ENCODE measurements around the gene PFN1. TPM values are rescaled to one million over a fixed set of nuclear protein-coding genes. Genes with fewer than 3 reads are reported as not detected.

The PFN1 gene
- total RNA-seq, 4 donors from 2014 or later, result 920 to 1,441 (median 1,060) TPM

DNA sequence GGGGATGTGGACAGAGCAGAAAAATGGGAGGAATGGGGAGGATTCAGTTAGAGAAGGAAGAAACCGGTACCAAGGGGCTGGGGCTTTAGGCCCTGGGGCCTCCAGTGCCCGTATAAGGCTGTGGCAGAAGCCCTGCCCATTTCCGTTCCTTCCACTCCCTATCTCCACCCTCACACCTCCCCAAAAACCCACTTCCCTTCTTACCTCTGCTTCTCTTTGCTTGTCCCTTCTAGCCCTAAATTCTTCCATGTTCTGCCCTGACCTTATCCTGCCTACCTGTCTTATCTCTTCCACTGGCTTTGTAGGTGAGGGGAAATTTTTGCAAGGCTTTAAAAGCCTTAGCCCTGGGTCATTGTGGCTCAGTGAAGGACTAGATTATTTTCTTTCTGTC, 4.2 kb downstream of the PFN1 start:
- H3K4me3 ChIP-seq, result no peak overlapping the region
- TF ChIP-seq CTCF (IDR thresholded peaks at IDR 0.05) (no peak), POLR2AphosphoS5 (IDR thresholded peaks at IDR 0.05) (no peak), EP300 (IDR thresholded peaks at IDR 0.05) (no peak), POLR2A (IDR thresholded peaks at IDR 0.05) (no peak)
- 24 to 31% methylated on average over 3 of the region's 3 CpGs for WGBS, 2 donors (ENCODE audit: low coverage in 1 of 2)
- peaks cover 0 to 51% of the 10 kb centered on the region in 2 donors for H3K36me3 ChIP-seq
- no peak for ATAC-seq
- no peaks in the 10 kb centered on the region for H3K9me3 ChIP-seq
- no peaks in the 10 kb centered on the region for H3K27me3 ChIP-seq
- H3K27ac ChIP-seq, result peak overlapping the region in 3 of 4 donors; percentile 96 to 98 (median 98)
- peaks cover 0 to 74% (median 35%) of the 10 kb centered on the region in 3 donors for H3K4me1 ChIP-seq

- H3K4me1 ChIP-seq, result peaks cover 0 to 84% (median 47%) of the 10 kb centered on the region in 3 donors
- H3K27me3 ChIP-seq, result no peaks in the 10 kb centered on the region
- no peak for TF ChIP-seq EP300 (IDR thresholded peaks at IDR 0.05)
- TF ChIP-seq POLR2A (IDR thresholded peaks at IDR 0.05), result no peak
- peak overlapping the region in 3 of 4 donors; percentile 39 to 98 (median 96) for H3K27ac ChIP-seq
- 66 to 69% methylated on average over 7 to 9 of the region's 13 CpGs for WGBS, 2 donors (ENCODE audit: low coverage in 1 of 2)
- peaks cover 0 to 59% of the 10 kb centered on the region in 2 donors for H3K36me3 ChIP-seq
- H3K4me3 ChIP-seq, result no peak overlapping the region
- no peak for ATAC-seq
- no peaks in the 10 kb centered on the region for H3K9me3 ChIP-seq
Measured at GRCh38 chr17:4942760-4943508, 5.4 kb downstream of the PFN1 start.

DNA sequence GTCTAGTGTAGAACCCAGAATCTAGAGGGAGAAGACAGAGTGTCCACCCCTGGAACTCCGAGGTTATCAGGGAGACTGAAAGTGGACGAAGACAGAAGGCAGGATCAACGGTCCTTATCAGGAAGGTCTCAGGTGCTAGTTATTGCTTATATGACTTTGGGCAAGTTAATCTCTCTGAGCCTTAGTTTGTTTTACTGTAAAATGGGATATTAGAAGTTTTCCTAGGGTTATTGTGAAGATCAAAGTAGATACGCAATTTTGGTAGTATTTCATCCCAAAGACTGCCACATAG, 7.1 kb downstream of the PFN1 start:
- H3K4me3 ChIP-seq, result peak overlapping the region; percentile 88 to 89
- peaks cover 0 to 71% of the 10 kb centered on the region in 2 donors for H3K36me3 ChIP-seq
- H3K9me3 ChIP-seq, result no peaks in the 10 kb centered on the region
- H3K27ac ChIP-seq, result peak overlapping the region in 3 of 4 donors; percentile 90 to 96 (median 93)
- no peaks in the 10 kb centered on the region for H3K27me3 ChIP-seq
- WGBS, 2 donors (ENCODE audit: low coverage in 1 of 2), result 30 to 53% methylated on average over 4 of the region's 4 CpGs
- no peak for TF ChIP-seq POLR2A (IDR thresholded peaks at IDR 0.05)
- no peak for TF ChIP-seq POLR2AphosphoS5 (IDR thresholded peaks at IDR 0.05)
- no peak for TF ChIP-seq CTCF (IDR thresholded peaks at IDR 0.05)
- no peak for TF ChIP-seq EP300 (IDR thresholded peaks at IDR 0.05)
- ATAC-seq, result no peak
- H3K4me1 ChIP-seq, result peaks cover 0 to 82% (median 43%) of the 10 kb centered on the region in 3 donors

DNA sequence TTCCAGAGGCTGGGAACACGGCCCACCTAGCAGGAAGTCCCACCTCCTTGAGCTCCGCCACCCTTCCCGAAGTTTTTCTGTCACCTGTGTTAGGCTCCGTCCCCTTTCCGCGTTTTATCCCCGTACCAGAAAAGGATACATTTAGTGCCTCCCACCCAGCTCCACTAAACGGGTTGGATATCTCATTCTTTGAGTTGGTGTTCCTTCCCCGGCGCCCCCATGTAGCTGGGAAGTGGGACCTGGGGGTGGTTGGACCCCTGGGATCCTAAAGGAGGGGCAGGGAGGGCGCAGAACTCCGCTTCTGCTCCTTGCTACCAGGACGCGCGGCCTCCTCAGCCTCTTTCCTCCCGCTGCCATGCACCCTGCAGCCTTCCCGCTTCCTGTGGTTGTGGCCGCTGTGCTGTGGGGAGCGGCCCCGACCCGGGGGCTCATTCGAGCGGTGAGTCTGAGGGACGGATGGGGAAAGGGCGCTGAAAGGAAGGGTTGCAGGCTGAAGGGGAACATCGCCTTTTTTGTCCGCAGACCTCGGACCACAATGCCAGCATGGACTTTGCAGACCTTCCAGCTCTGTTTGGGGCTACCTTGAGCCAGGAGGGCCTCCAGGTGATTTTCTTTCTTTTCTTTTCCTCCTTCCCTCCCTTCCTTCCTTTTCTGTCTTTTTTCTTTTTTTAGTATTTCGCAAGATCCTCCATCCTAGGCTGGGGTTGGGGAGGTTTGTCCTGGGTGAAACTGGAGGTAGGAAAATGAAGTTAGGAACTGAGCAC, 7.6 kb downstream of the PFN1 start:
- H3K9me3 ChIP-seq, result no peaks in the 10 kb centered on the region
- peaks cover 0 to 77% (median 39%) of the 10 kb centered on the region in 3 donors for H3K4me1 ChIP-seq
- ATAC-seq, result peak; percentile 82
- WGBS, 2 donors (ENCODE audit: low coverage in 1 of 2), result 2 to 11% methylated on average over 6 to 22 of the region's 29 CpGs
- no peak for TF ChIP-seq EP300 (IDR thresholded peaks at IDR 0.05)
- no peak for TF ChIP-seq CTCF (IDR thresholded peaks at IDR 0.05)
- TF ChIP-seq POLR2A (IDR thresholded peaks at IDR 0.05), result no peak
- TF ChIP-seq POLR2AphosphoS5 (IDR thresholded peaks at IDR 0.05), result no peak
- peak overlapping the region; percentile 88 to 89 for H3K4me3 ChIP-seq
- H3K27ac ChIP-seq, result peak overlapping the region; percentile 79 to 96 (median 92)
- no peaks in the 10 kb centered on the region for H3K27me3 ChIP-seq
- H3K36me3 ChIP-seq, result peaks cover 0 to 71% of the 10 kb centered on the region in 2 donors

- H3K36me3 ChIP-seq, result peaks cover 0 to 67% of the 10 kb centered on the region in 2 donors
Measured at GRCh38 chr17:4939796-4940554, 8.4 kb downstream of the PFN1 start, which contains the start of the genes RNF167 and SLC25A11. Gene RNF167 (plus strand): TSS chr17:4940268. CDS start chr17:4940910, 642 bp downstream. Gene SLC25A11 (minus strand): TSS chr17:4940046. CDS start chr17:4939910, 136 bp downstream.

More at GRCh38 chr17:4939796-4940554, 8.4 kb downstream of the PFN1 start, which contains the start of the genes RNF167 and SLC25A11:
- peak; percentile 62 to 79 for TF ChIP-seq POLR2A (IDR thresholded peaks at IDR 0.05)
- no peak for TF ChIP-seq EP300 (IDR thresholded peaks at IDR 0.05)
- TF ChIP-seq POLR2AphosphoS5 (IDR thresholded peaks at IDR 0.05), result peak; percentile 24
- TF ChIP-seq CTCF (IDR thresholded peaks at IDR 0.05), result peak in 2 of 4 experiments; percentile 14 to 42
- H3K9me3 ChIP-seq, result no peaks in the 10 kb centered on the region
- H3K27ac ChIP-seq, result peak within 1 kb of the TSS; percentile 79 to 96 (median 92)
- ATAC-seq, result peak; percentile 96
- peak within 1 kb of the TSS; percentile 88 to 89 for H3K4me3 ChIP-seq
- H3K27me3 ChIP-seq, result no peaks in the 10 kb centered on the region
- 0 to 1% methylated on average over 22 to 45 of the region's 72 CpGs for WGBS, 2 donors (ENCODE audit: low coverage in 1 of 2)
- H3K4me1 ChIP-seq, result peaks cover 0 to 69% (median 31%) of the 10 kb centered on the region in 3 donors
